Neural progenitor cell (in vitro differentiated cells): ENCODE measurements around the gene KCNN2. TPM values are rescaled to one million over a fixed set of nuclear protein-coding genes. Genes with fewer than 3 reads are reported as not detected.

Experiments
- DNase-seq: peaks from one replicate; pipeline ENCODE4 v3.0.0-alpha.2; 2016; ENCODE audit warnings: low spot score
- H2AFZ ChIP-seq: fragments of 200-600 bp; sonication (generic); replicated peaks from 2 replicates; pipeline ENCODE4 v1.6.1; 2016; ENCODE audit warnings: antibody characterized with exemption
- H3F3A ChIP-seq: fragments of 200-600 bp; sonication (generic); 2 replicates; pipeline ENCODE4 v1.6.1; 2016; ENCODE audit warnings: antibody characterized with exemption, low read depth
- H3K27ac ChIP-seq: fragments of 200-600 bp; sonication (generic); 2 replicates; pipeline ENCODE4 v1.5.1; 2016; ENCODE audit warnings: mild to moderate bottlenecking
- H3K27me3 ChIP-seq: fragments of 200-600 bp; sonication (generic); 2 replicates; pipeline ENCODE4 v1.6.1; 2016; ENCODE audit warnings: mild to moderate bottlenecking, moderate library complexity
- H3K36me3 ChIP-seq: fragments of 200-600 bp; sonication (generic); 2 replicates; pipeline ENCODE4 v1.5.1; 2016
- H3K4me1 ChIP-seq: fragments of 200-600 bp; sonication (generic); 2 replicates; pipeline ENCODE4 v1.6.1; 2016; ENCODE audit warnings: mixed run types
- H3K4me2 ChIP-seq: fragments of 200-600 bp; sonication (generic); 2 replicates; pipeline ENCODE4 v1.6.1; 2016
- H3K4me3 ChIP-seq: fragments of 200-600 bp; sonication (generic); 2 replicates; pipeline ENCODE4 v1.5.1; 2016
- H3K79me2 ChIP-seq: fragments of 200-600 bp; sonication (generic); 2 replicates; pipeline ENCODE4 v1.6.1; 2016; ENCODE audit warnings: low read depth
- H3K9ac ChIP-seq: fragments of 200-600 bp; sonication (generic); 2 replicates; pipeline ENCODE4 v1.6.1; 2016
- H3K9me3 ChIP-seq: fragments of 200-600 bp; sonication (generic); 2 replicates; pipeline ENCODE4 v1.5.1; 2016; ENCODE audit warnings: low read depth
- H4K20me1 ChIP-seq: fragments of 200-600 bp; sonication (generic); 2 replicates; pipeline ENCODE4 v1.6.1; 2016; ENCODE audit warnings: low read depth
- H3K27ac Mint-ChIP-seq: 3 replicates; pipeline ENCODE4 v1.8.0; 2021; ENCODE audit warnings: mixed read lengths
- H3K27me3 Mint-ChIP-seq: 2 replicates; pipeline ENCODE4 v1.8.0; 2022; ENCODE audit warnings: low read depth, mild to moderate bottlenecking, inconsistent platforms, moderate library complexity, mixed read lengths; ENCODE audit not compliant: insufficient read depth
- H3K36me3 Mint-ChIP-seq: 3 replicates; pipeline ENCODE4 v1.8.0; 2021; ENCODE audit warnings: mixed read lengths
- H3K4me1 Mint-ChIP-seq: 3 replicates; pipeline ENCODE4 v1.8.0; 2021; ENCODE audit warnings: mixed read lengths
- H3K4me3 Mint-ChIP-seq: 3 replicates; pipeline ENCODE4 v1.8.0; 2021; ENCODE audit warnings: mild to moderate bottlenecking, moderate library complexity, mixed read lengths
- H3K9me3 Mint-ChIP-seq: 3 replicates; pipeline ENCODE4 v1.8.0; 2020; ENCODE audit warnings: mixed read lengths
- EZH2 ChIP-seq: fragments of 200-600 bp; sonication (generic); IDR thresholded peaks from 2 replicates; pipeline ENCODE4 v1.6.1; 2017; ENCODE audit warnings: antibody characterized with exemption, mild to moderate bottlenecking, moderate library complexity
- EZH2phosphoT487 ChIP-seq: fragments of 200-600 bp; sonication (generic); IDR thresholded peaks from 2 replicates; pipeline ENCODE4 v1.6.1; 2017; ENCODE audit warnings: antibody characterized with exemption
- total RNA-seq: library from RNA; depleted of rRNA; stranded (reverse); fragments of >200 nt; gene quantifications from 2 replicates; pipeline ENCODE4 v1.2.3, GENCODE V29; 2015; ENCODE audit warnings: low replicate concordance
- TF ChIP-seq, protein P1 (sequence below): fragments of 200-600 bp; sonication (generic); IDR thresholded peaks from 2 replicates; pipeline ENCODE4 v1.5.1; 2017; ENCODE audit warnings: antibody characterized with exemption, mild to moderate bottlenecking

Gene KCNN2
- total RNA-seq, 1 donor from 2014 or later, result 5.2 TPM

DNA sequence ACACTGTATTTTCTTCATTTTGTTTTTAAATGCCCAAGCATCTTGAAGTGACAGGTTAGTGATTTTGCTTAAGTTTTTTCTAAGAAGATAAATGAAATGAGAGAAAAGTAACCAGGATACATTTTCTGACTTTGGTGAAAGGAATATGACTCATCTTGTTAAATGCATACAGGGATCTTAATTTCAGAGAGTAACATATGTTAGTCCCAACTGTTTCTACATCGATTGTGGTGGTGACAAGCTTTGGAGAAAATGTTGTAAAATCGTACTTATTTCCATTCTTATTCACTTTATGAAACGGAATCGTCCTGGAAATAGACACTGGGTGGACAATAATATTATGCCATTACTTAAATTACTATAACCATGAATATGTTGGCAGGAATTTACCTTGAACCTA is 107.5 kb downstream of the KCNN2 start:
- Histone ChIP-seq H3F3A (no peaks in the 10 kb centered on the region), H3K36me3 (no peaks in the 10 kb centered on the region), H2AFZ (no peak overlapping the region), H3K4me3 (no peak overlapping the region), H3K9me3 (no peaks in the 10 kb centered on the region), H3K9ac (no peak overlapping the region), H3K79me2 (no peaks in the 10 kb centered on the region), H3K4me2 (no peak overlapping the region), H3K4me1 (no peaks in the 10 kb centered on the region), H3K27ac (no peak overlapping the region), H4K20me1 (no peaks in the 10 kb centered on the region), H3K27me3 (no peaks in the 10 kb centered on the region)
- no peaks in the 10 kb centered on the region for H3K9me3 Mint-ChIP-seq
- no peak for DNase-seq
- no peaks in the 10 kb centered on the region for H3K36me3 Mint-ChIP-seq
- H3K4me3 Mint-ChIP-seq, result no peak overlapping the region
- no peak overlapping the region for H3K27ac Mint-ChIP-seq
- H3K4me1 Mint-ChIP-seq, result no peaks in the 10 kb centered on the region
- no peaks in the 10 kb centered on the region for H3K27me3 Mint-ChIP-seq
- TF ChIP-seq EZH2phosphoT487 (no peak), EZH2 (no peak)
- TF ChIP-seq, protein P1, sequence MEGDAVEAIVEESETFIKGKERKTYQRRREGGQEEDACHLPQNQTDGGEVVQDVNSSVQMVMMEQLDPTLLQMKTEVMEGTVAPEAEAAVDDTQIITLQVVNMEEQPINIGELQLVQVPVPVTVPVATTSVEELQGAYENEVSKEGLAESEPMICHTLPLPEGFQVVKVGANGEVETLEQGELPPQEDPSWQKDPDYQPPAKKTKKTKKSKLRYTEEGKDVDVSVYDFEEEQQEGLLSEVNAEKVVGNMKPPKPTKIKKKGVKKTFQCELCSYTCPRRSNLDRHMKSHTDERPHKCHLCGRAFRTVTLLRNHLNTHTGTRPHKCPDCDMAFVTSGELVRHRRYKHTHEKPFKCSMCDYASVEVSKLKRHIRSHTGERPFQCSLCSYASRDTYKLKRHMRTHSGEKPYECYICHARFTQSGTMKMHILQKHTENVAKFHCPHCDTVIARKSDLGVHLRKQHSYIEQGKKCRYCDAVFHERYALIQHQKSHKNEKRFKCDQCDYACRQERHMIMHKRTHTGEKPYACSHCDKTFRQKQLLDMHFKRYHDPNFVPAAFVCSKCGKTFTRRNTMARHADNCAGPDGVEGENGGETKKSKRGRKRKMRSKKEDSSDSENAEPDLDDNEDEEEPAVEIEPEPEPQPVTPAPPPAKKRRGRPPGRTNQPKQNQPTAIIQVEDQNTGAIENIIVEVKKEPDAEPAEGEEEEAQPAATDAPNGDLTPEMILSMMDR, result no peak

DNA sequence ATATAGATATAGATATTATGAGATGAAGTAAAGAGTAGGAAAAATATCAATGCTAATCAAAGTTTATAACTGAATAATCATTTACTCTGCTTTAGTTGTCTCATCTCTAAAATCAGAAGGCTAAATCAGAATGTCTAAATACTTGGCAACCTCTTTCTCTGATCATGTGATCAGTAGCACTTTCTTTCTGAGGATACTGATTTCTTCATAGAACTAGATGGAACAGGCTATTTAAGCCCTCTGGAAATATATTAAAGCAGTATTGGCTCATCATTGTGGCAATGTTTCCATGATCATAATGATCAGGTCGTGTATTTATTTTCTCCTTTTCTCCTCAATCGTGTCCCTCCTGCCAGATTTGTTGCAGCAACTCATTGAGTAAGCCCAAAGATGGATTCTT is 109.7 kb downstream of the KCNN2 start:
- no peak overlapping the region for H3K27ac Mint-ChIP-seq

DNA sequence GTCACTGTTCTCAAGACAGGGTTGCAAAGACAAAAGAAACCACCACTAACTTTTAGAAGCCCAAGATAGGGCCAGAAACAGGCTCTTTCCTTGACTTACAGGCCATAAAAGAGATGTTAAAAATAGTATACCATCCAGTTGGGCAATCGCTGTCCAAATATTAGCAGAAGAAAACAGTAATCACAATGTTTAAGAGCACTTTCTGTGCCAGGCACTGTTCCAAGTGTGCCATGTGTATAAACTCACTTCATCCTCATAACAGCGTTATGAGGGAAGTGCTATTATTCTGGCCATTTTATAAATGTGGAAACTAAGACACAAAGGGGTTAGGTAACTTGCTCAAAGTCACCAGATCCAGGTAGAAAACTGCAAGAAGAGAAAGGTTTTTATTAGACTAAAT is 111.7 kb downstream of the KCNN2 start:
- H3K27ac Mint-ChIP-seq, result no peak overlapping the region
- no peaks in the 10 kb centered on the region for H3K79me2 ChIP-seq
- no peaks in the 10 kb centered on the region for H3K27me3 Mint-ChIP-seq
- DNase-seq, result no peak
- no peak overlapping the region for H3K9ac ChIP-seq
- no peak overlapping the region for H3K27ac ChIP-seq
- H3K4me1 ChIP-seq, result no peaks in the 10 kb centered on the region
- H4K20me1 ChIP-seq, result no peaks in the 10 kb centered on the region
- no peaks in the 10 kb centered on the region for H3K36me3 ChIP-seq
- no peaks in the 10 kb centered on the region for H3K9me3 Mint-ChIP-seq
- no peak overlapping the region for H3K4me3 Mint-ChIP-seq
- no peaks in the 10 kb centered on the region for H3K4me1 Mint-ChIP-seq
- H3F3A ChIP-seq, result no peaks in the 10 kb centered on the region
- TF ChIP-seq EZH2phosphoT487, result no peak
- TF ChIP-seq EZH2, result no peak
- TF ChIP-seq, protein P1, result no peak
- H2AFZ ChIP-seq, result no peak overlapping the region
- H3K36me3 Mint-ChIP-seq, result no peaks in the 10 kb centered on the region
- H3K4me2 ChIP-seq, result no peak overlapping the region
- H3K9me3 ChIP-seq, result no peaks in the 10 kb centered on the region
- H3K27me3 ChIP-seq, result no peaks in the 10 kb centered on the region
- H3K4me3 ChIP-seq, result no peak overlapping the region

More for the DNA sequence above, 109.7 kb downstream of the KCNN2 start:
- no peaks in the 10 kb centered on the region for H3K9me3 Mint-ChIP-seq
- no peaks in the 10 kb centered on the region for H3K36me3 Mint-ChIP-seq
- Histone ChIP-seq H3K4me3 (no peak overlapping the region), H4K20me1 (no peaks in the 10 kb centered on the region), H3K27me3 (no peaks in the 10 kb centered on the region), H3F3A (no peaks in the 10 kb centered on the region), H3K9ac (no peak overlapping the region), H3K79me2 (no peaks in the 10 kb centered on the region), H3K9me3 (no peaks in the 10 kb centered on the region), H3K27ac (no peak overlapping the region), H3K4me2 (no peak overlapping the region), H2AFZ (no peak overlapping the region), H3K4me1 (no peaks in the 10 kb centered on the region), H3K36me3 (no peaks in the 10 kb centered on the region)
- no peak for DNase-seq
- H3K4me1 Mint-ChIP-seq, result no peaks in the 10 kb centered on the region
- TF ChIP-seq EZH2, result no peak
- TF ChIP-seq, protein P1, result no peak
- no peak for TF ChIP-seq EZH2phosphoT487
- no peaks in the 10 kb centered on the region for H3K27me3 Mint-ChIP-seq
- H3K4me3 Mint-ChIP-seq, result no peak overlapping the region
